ENCODE results near the gene TULP3.

The TULP3 gene

DNA sequence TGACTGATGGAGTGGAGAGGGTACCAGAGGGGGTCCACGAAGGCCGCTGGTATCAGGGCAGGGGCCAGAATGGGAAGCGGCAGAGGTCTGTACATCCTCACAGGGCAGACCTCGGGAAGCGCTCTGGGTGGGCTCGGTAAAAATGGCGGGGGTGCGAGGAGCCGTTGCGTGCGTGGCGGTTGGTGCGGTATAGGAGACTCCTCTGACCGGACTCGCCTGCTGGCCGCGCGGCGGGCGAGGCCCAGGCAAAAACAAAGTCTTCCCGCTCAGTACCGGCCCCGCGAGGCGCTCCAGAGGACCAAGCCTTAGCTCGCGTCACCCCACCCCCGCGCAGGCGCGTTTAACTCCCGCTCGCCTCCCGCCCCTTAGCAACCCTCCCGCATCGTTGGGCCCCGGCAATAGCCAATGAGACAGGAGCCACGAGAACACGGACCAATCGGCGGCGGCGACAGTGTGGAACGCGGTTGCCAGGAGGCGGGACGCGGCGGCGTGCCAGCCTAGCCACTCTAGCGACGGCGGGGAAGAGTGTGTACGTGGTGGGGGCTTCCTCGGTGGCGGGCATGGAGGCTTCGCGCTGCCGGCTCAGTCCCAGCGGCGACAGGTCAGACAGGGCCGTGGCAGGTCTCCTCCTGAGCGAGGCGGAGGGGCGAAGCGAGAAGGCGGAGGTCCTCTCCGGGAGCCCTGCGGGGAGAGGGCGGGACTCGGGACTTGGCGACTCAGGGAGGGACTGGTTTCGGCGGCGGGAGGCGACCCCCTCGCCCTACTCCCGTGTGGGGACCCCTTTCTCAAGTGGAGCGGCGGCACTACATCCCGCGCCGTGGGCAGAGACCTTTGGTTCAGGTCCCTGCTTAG is at the start of gene TULP3:
Gene TULP3, plus strand, starts transcription at position 504 of the 852 bp plus-strand sequence. Its CDS starts 57 bp downstream, at position 561.
- TF ChIP-seq, protein P1, sequence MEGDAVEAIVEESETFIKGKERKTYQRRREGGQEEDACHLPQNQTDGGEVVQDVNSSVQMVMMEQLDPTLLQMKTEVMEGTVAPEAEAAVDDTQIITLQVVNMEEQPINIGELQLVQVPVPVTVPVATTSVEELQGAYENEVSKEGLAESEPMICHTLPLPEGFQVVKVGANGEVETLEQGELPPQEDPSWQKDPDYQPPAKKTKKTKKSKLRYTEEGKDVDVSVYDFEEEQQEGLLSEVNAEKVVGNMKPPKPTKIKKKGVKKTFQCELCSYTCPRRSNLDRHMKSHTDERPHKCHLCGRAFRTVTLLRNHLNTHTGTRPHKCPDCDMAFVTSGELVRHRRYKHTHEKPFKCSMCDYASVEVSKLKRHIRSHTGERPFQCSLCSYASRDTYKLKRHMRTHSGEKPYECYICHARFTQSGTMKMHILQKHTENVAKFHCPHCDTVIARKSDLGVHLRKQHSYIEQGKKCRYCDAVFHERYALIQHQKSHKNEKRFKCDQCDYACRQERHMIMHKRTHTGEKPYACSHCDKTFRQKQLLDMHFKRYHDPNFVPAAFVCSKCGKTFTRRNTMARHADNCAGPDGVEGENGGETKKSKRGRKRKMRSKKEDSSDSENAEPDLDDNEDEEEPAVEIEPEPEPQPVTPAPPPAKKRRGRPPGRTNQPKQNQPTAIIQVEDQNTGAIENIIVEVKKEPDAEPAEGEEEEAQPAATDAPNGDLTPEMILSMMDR (IDR thresholded peaks at IDR 0.05; ENCODE audit: low read length, missing control alignments) = peak; percentile 4
- peak within 1 kb of the TSS; percentile 77 for H3K4me3 ChIP-seq (replicated peaks; ENCODE audit: low read depth, low read length)
- DNase-seq (ENCODE audit: low read depth) = peak; percentile 97

- TF ChIP-seq, protein P1 (IDR thresholded peaks at IDR 0.05; ENCODE audit: low read length, missing control alignments) = no peak
- DNase-seq (ENCODE audit: low read depth) = no peak
- no peak overlapping the region for H3K4me3 ChIP-seq (replicated peaks; ENCODE audit: low read depth, low read length)
Measured at GRCh38 chr12:2841056-2841650, 49.5 kb upstream of the TULP3 start.

DNA sequence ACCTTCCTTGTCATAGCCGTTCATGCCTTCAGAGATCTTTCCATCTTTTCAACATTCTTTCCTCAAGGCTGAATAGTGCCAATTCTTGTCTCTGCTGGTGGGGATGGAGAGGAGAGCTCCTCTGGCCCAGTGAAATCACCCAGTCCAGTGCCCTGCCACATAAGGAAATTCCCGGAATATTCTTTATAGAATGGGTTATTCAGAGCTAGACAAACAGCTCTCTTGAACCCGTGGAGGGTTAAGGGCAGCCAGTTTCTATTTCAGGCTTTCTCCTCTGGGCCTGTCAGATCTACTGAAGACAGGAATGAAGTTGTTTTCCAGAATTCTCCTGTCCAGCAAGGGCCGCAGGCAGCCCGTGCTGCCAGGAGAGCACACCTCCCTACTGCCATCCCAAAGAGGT is 47.7 kb upstream of the TULP3 start:
- TF ChIP-seq, protein P1 (IDR thresholded peaks at IDR 0.05; ENCODE audit: low read length, missing control alignments) = no peak

DNA sequence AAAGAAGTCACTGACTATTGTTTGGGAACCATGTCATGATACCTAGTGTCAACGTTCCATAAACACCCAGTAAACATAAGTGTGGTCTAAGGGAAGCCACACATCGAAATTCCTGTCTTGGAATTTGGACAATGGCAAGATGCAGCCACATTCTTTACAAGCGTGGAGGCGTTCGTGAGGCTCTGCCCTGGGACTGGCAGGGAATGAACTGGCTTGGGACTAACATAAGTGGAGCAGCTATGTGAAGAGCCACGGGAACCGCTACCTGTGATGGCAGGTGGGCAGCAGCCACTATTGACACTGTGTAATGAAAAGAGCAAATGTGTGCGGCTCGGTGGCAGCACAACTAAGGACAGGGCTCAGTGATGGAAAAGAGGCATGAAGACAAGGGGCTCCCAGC is 45.9 kb upstream of the TULP3 start:
- DNase-seq (ENCODE audit: low read depth) = peak; percentile 18
- TF ChIP-seq, protein P1 (IDR thresholded peaks at IDR 0.05; ENCODE audit: low read length, missing control alignments) = no peak
- H3K4me3 ChIP-seq (replicated peaks; ENCODE audit: low read depth, low read length) = no peak overlapping the region

More for the DNA sequence above, 47.7 kb upstream of the TULP3 start:
- H3K4me3 ChIP-seq (replicated peaks; ENCODE audit: low read depth, low read length) = no peak overlapping the region
- no peak for DNase-seq (ENCODE audit: low read depth)

DNA sequence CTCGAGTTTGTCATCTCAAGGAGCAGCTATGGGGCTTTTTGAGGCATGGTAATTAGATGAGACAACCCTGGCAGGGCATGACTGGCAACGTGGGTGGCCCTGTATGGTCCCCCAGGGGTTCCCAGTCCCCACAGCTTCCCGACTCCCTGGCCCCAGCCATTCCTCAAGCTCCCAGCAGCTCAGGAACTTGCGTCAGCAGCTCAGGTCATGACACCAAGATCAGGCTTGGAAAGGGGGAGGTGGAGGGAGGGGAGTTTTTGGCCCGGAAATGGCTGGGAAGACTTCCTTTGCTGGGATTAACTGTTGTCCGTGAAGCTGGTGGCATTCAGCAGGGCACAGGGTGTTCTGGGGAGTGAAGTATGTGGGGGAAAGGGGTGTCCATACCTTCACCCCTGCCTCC is 45.4 kb upstream of the TULP3 start:
- no peak overlapping the region for H3K4me3 ChIP-seq (replicated peaks; ENCODE audit: low read depth, low read length)
- TF ChIP-seq, protein P1 (IDR thresholded peaks at IDR 0.05; ENCODE audit: low read length, missing control alignments) = no peak
- DNase-seq (ENCODE audit: low read depth) = peak; percentile 84

DNA sequence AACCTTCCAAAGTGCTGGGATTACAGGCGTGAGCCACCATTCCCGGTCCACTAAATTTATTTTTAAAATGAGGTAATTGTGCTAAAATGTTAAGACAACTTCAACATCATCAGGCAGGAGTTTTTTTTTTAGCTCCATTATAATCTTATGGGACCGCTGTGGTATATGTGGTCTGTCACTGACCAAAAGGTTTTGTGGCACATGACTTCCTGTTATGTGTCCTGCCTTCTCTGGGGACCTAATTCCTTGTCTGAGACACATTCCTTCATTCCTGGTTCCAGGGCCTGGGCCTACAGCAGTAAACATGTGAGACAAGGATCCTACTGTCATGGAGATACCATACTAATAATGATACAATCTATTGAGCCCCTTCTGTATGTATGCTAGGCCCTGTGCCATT is 38.8 kb upstream of the TULP3 start:
- TF ChIP-seq, protein P1 (IDR thresholded peaks at IDR 0.05; ENCODE audit: low read length, missing control alignments) = no peak
- no peak overlapping the region for H3K4me3 ChIP-seq (replicated peaks; ENCODE audit: low read depth, low read length)
- DNase-seq (ENCODE audit: low read depth) = no peak
